Central memory CD8-positive, alpha-beta T cell (primary cell): ENCODE measurements around the gene MORF4L1.
A peak's percentile ranks its signal among the peaks of the same experiment; 100 is the strongest.
"Not testable (repeated sequence)": the region's sequence is repeated elsewhere in the genome, so short reads cannot be mapped to it uniquely, and the experiment has no call there.

Source experiments
- ATAC-seq: fragments of 150-1000 bp; cut with Tn5 transposase; replicated peaks from 2 replicates; pipeline ENCODE4 v1.10.0; 2022; ENCODE audit warnings: mild to moderate bottlenecking, moderate FRiP score, moderate number of reproducible peaks; ENCODE audit not compliant: poor library complexity, severe bottlenecking; ENCODE audit errors: extremely low read depth
- DNase-seq, 2 donors: peaks; one replicate each; pipeline ENCODE4 v3.0.0; 2021; ENCODE audit warnings: low spot score in 2 of 2
- H3K27ac Mint-ChIP-seq: one replicate; pipeline ENCODE4 v1.8.0; 2022; ENCODE audit warnings: low read depth, mild to moderate bottlenecking, moderate library complexity, mixed read lengths
- H3K27me3 Mint-ChIP-seq: one replicate; pipeline ENCODE4 v1.8.0; 2022; ENCODE audit warnings: mixed read lengths
- H3K36me3 Mint-ChIP-seq: one replicate; pipeline ENCODE4 v1.8.0; 2022; ENCODE audit warnings: mild to moderate bottlenecking, moderate library complexity, mixed read lengths; ENCODE audit not compliant: insufficient read depth
- H3K4me1 Mint-ChIP-seq: one replicate; pipeline ENCODE4 v1.8.0; 2022; ENCODE audit warnings: mixed read lengths
- H3K4me3 Mint-ChIP-seq: one replicate; pipeline ENCODE4 v1.8.0; 2022; ENCODE audit warnings: mild to moderate bottlenecking, moderate library complexity, mixed read lengths
- H3K9me3 Mint-ChIP-seq: one replicate; pipeline ENCODE4 v1.8.0; 2022; ENCODE audit warnings: mixed read lengths

MORF4L1 gene

DNA sequence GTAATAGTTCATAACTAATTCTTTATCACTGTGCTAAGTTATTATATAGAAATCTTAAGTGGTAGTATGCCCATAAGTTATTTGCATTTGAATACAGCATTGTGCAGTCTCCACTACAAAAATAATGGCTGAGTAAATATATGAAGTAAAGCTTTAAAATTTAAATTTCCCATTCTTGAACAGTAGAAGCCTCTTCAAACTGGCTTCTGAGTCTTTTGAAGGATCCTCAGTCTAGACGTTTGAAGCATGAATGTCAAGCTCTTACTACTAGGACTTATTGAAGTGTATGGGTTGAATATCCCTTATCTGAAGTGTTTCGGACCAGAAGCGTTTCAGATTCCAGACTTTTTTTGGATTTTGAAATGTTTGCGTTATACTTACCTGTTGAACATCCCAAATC is 16.3 kb downstream of the MORF4L1 start:
- Mint-ChIP-seq H3K27ac (no peak overlapping the region), H3K4me1 (peaks cover 19% of the 10 kb centered on the region), H3K27me3 (no peaks in the 10 kb centered on the region), H3K36me3 (peaks cover 93% of the 10 kb centered on the region), H3K9me3 (no peaks in the 10 kb centered on the region), H3K4me3 (no peak overlapping the region)
- no peak for DNase-seq
- ATAC-seq, result no peak

DNA sequence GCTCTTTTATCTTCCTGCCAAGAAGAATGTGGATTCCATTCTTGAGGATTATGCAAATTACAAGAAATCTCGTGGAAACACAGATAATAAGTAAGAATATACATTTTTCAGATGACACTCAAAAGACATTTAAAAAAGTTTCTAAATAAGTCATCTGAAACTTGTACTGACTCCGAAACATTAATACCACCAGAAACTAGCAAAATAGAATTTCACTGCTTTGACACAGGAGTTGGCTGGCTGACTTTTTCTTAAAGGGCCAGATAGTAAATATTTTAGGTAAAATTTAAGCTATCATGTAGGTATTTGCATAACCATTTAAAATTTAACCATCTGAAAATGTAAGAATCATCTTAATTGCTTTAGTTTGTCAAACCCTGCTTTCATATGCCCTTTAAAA is 20.8 kb downstream of the MORF4L1 start:
- H3K27me3 Mint-ChIP-seq, result no peaks in the 10 kb centered on the region
- H3K9me3 Mint-ChIP-seq, result no peaks in the 10 kb centered on the region
- H3K4me1 Mint-ChIP-seq, result peaks cover 18% of the 10 kb centered on the region
- H3K36me3 Mint-ChIP-seq, result peaks cover 95% of the 10 kb centered on the region
- H3K27ac Mint-ChIP-seq, result no peak overlapping the region
- no peak overlapping the region for H3K4me3 Mint-ChIP-seq
- ATAC-seq (no peak), DNase-seq (no peak)

DNA sequence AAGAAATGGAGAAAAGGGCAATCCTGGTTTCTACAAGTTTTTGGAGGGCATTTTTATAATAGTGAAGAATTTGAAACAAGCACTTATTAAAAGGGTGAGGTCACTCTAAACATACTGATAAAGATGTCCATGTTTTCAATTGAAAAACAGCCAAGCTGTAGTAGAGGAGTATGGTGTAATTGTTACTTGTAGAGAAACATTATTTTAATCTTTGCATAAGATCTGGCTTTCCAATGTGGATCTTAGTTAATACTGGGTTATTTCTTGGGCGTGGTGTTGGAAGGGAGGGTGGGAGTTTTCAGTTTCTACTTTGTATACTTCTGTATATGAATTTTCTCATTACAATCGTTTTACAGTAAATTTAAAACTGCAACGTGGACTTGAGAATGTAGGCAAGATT is 22.8 kb downstream of the MORF4L1 start:
- Mint-ChIP-seq H3K36me3 (peaks cover 96% of the 10 kb centered on the region), H3K27me3 (no peaks in the 10 kb centered on the region), H3K4me1 (peaks cover 18% of the 10 kb centered on the region), H3K27ac (peak overlapping the region; percentile 32), H3K4me3 (no peak overlapping the region), H3K9me3 (no peaks in the 10 kb centered on the region)
- ATAC-seq (no peak), DNase-seq (no peak)

DNA sequence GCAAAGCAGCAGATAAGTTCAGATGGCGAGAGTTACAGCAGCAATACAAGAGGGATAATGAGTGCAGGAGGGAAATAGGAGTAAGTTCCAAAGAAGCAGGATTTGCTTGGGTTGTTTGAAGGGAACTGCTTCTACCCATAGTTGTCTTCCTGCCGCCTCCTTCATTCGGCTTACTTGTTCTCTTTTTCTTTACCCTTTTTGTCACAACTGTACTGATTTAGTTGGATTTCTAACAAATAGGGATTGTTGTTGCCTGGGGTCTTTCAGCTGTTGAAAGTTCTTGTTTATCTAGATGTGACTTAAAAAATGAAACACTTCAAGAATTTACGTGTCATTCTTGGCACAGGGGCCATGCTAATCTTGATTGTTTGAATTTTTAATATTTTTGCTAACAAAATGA is 25.9 kb downstream of the MORF4L1 start:
- Mint-ChIP-seq H3K27me3 (no peaks in the 10 kb centered on the region), H3K27ac (no peak overlapping the region), H3K9me3 (no peaks in the 10 kb centered on the region), H3K4me1 (peaks cover 19% of the 10 kb centered on the region), H3K36me3 (peaks cover 96% of the 10 kb centered on the region), H3K4me3 (peak overlapping the region; percentile 40)
- no peak for ATAC-seq
- no peak for DNase-seq

DNA sequence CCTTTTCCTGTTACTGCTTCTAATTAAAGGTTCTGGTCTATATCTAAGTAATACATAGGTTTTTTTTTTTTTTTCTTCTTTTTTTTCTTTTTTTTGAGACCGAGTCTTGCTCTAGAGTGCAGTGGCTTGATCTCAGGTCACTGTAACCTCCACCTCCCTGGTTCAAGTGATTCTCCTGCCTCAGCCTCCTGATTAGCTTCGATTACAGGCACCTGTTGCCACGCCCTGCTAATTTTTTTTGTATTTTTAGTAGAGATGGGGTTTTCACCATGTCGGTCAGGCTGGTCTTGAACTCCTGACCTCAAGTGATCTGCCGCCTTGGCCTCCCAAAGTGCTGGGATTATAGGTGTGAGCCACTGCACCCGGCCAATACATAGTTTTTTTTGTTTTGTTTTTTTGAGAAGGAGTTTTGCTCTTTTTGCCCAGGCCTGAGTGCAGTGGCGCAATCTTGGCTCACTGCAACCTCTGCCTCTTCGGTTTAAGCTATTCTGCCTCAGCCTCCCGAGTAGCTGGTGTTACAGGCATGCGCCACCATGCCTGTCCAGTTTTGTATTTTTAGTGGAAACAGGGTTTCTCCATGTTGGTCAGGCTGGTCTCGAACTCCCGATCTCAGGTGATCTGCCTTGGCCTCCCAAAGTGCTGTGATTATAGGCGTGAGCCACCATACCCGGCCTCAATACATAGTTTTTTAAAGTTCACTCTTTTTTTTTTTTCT is 28.3 kb downstream of the MORF4L1 start:
- not testable (repeated sequence) for ATAC-seq, H3K9me3 Mint-ChIP-seq, H3K27me3 Mint-ChIP-seq, H3K4me3 Mint-ChIP-seq, DNase-seq
- H3K27ac Mint-ChIP-seq, result peak overlapping the region; percentile 69
- H3K4me1 Mint-ChIP-seq, result peaks cover 12% of the 10 kb centered on the region
- peaks cover 92% of the 10 kb centered on the region for H3K36me3 Mint-ChIP-seq

DNA sequence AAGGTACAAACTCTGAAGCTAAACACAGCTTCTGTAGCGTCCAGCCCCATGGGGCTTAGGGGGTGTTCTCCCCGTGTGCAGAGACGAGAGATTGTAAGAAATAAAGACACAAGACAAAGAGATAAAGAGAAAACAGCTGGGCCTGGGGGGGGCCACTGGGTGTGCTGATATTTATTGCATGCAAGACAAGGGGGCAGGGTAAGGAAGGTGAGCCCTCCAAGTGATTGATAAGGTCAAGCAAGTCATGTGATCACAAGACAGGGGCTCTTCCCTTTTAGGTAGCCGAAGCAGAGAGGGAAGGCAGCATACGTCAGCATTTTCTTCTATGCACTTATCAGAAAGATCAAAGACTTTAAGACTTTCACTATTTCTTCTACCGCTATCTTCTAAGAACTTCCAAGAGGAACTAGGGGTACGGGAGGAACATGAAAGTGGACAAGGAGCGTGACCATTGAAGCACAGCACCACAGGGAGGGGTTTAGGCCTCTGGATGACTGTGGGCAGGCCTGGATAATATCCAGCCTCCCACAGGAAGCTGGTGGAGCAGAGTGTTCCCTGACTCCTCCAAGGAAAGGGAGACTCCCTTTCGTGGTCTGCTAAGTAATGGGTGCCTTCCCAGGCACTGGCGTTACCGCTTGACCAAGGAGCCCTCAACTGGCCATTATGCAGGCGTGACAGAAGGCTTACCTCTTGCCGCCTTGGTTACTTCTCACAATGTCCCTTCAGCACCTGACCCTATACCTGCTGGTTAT is 29.8 kb downstream of the MORF4L1 start:
- peak overlapping the region; percentile 78 for H3K27ac Mint-ChIP-seq
- H3K4me3 Mint-ChIP-seq, result not testable (repeated sequence)

DNA sequence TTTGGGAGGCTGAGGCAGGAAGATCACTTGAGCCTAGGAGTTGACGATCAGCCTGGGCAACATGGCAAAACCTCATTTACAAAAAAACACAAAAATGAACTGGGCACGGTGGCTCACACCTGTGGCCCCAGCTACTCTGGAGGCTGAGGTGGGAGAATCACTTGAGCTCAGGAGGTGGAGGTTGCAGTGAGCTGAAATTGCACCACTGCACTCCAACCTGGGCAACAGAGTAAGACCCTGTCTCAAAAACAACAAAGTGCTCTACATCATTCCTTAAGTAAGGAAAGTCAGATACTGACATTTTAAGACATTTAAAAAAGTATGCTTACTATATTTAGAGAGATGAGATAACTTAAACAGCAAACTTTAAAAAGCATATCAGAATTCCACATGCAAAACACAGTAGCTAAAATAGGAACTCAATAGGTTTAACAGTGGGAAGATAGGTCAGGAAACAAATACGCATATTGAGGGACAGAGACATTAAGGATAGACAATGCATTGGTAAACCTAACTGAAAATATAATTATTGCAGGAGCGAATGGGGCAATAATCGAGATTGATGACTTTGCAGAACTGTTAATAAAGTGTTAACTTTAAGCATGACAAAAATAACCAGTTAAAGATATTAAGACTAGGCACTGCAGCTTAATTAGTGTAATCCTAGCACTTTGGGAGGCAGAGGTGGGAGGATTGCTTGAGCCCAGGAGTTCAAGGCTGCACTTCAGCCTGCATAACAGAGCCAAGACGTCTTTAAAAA is 32.1 kb downstream of the MORF4L1 start:
- DNase-seq (no peak), ATAC-seq (no peak)
- H3K4me3 Mint-ChIP-seq, result no peak overlapping the region
- H3K27ac Mint-ChIP-seq, result peak overlapping the region; percentile 14
- no peaks in the 10 kb centered on the region for H3K9me3 Mint-ChIP-seq
- H3K4me1 Mint-ChIP-seq, result peaks cover 37% of the 10 kb centered on the region
- no peaks in the 10 kb centered on the region for H3K27me3 Mint-ChIP-seq
- peaks cover 79% of the 10 kb centered on the region for H3K36me3 Mint-ChIP-seq

More for the DNA sequence above, 29.8 kb downstream of the MORF4L1 start:
- H3K36me3 Mint-ChIP-seq, result peaks cover 88% of the 10 kb centered on the region
- peaks cover 20% of the 10 kb centered on the region for H3K4me1 Mint-ChIP-seq
- DNase-seq, H3K27me3 Mint-ChIP-seq, ATAC-seq, H3K9me3 Mint-ChIP-seq: not testable (repeated sequence)

DNA sequence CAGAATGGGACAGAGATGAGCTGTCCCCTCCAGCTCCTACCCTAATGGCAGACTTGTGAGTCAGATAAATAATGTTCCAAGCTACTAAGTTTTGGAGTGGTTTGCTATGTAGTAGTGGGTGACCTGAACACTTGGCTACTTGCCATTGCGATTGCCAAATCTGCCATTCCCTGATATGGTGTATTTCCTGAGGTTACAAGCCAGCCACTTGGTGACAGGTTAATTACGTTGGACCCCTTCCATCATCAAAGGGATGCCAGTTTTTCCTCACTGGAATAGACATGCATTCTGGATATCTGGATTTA is 33.6 kb downstream of the MORF4L1 start:
- H3K4me1 Mint-ChIP-seq, result peaks cover 45% of the 10 kb centered on the region
- no peaks in the 10 kb centered on the region for H3K9me3 Mint-ChIP-seq
- no peak for ATAC-seq
- H3K4me3 Mint-ChIP-seq, result no peak overlapping the region
- DNase-seq, result no peak
- H3K36me3 Mint-ChIP-seq, result peaks cover 74% of the 10 kb centered on the region
- no peaks in the 10 kb centered on the region for H3K27me3 Mint-ChIP-seq
- no peak overlapping the region for H3K27ac Mint-ChIP-seq

DNA sequence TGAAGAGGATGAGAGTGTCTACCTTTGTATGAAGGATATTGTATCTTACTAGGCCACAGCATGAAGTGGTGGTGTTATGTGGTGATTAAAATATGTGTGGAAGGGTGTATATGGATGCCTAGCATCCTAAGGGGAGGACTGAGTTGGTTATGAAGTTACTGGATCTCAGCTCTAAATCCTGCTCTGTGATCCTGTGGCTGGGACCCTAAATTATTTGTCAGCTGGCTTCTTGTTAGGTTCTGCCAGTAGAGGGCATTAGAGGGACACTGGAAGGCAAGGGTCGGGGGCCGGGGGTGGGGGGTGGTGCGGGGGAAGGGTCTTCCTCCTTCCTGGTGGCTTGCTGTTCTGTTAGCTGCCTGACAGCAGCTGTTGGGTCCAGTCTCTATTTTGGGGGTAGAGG is 34.9 kb downstream of the MORF4L1 start:
- H3K27me3 Mint-ChIP-seq, result no peaks in the 10 kb centered on the region
- H3K27ac Mint-ChIP-seq, result peak overlapping the region; percentile 17
- H3K36me3 Mint-ChIP-seq, result peaks cover 63% of the 10 kb centered on the region

DNA sequence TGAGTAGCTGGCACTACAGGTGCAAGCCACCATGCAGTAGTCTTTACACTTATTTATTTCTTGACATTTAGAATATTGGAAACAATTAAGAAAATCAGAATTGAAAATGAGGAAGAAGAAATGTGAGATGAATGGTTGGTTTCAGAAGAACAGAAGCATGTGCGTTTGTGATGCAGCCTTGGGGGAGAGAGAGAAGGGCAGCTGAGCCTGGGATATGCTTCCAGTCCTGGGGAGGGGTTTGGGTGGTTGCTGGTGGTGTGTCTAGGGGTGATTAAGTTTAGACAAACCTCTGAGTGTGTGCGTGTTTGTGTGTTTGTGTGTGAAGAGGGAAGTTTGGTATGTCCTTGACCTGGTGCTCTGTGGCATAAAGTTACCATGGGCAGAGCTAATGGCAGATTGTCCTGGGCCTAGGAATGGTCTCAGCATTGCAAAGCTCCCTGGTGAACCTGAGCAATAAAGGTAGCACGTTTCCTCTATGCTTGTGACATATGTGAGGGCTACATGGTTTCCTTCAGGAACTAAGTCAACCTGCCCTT is 36.5 kb downstream of the MORF4L1 start:
- Mint-ChIP-seq H3K27ac (peak overlapping the region; percentile 7), H3K9me3 (no peaks in the 10 kb centered on the region), H3K4me3 (no peak overlapping the region), H3K36me3 (peaks cover 58% of the 10 kb centered on the region), H3K4me1 (peaks cover 44% of the 10 kb centered on the region), H3K27me3 (no peaks in the 10 kb centered on the region)
- ATAC-seq, result no peak
- DNase-seq, result no peak

More for the DNA sequence above, 34.9 kb downstream of the MORF4L1 start:
- Mint-ChIP-seq H3K4me3 (no peak overlapping the region), H3K4me1 (peaks cover 44% of the 10 kb centered on the region), H3K9me3 (no peaks in the 10 kb centered on the region)
- no peak for ATAC-seq
- DNase-seq, result no peak

DNA sequence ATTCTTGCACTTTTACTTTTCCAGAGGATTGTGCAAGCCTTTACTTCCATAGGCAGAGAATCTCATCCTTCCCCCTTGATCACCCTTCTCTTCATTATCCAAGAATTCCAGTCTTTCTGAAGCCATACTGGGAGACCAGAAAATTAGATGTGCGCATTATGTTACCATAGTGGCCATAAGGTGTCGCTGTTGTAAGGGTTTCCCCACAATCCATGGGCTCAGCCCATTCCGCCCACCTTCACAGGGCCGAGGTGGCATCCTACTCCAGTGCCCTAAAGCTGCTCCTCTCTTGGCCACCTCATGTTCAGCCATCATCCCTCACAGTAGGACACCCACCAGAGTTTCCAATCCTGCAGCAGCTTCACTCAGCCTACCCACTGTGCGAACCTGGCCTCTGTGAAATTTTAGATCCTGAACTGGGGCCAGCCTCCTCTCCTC is 37.1 kb downstream of the MORF4L1 start:
- H3K36me3 Mint-ChIP-seq, result peaks cover 52% of the 10 kb centered on the region
- no peak overlapping the region for H3K4me3 Mint-ChIP-seq
- DNase-seq (no peak), ATAC-seq (no peak)
- H3K9me3 Mint-ChIP-seq, result no peaks in the 10 kb centered on the region
- H3K4me1 Mint-ChIP-seq, result peaks cover 43% of the 10 kb centered on the region
- H3K27ac Mint-ChIP-seq, result peak overlapping the region; percentile 38
- no peaks in the 10 kb centered on the region for H3K27me3 Mint-ChIP-seq

DNA sequence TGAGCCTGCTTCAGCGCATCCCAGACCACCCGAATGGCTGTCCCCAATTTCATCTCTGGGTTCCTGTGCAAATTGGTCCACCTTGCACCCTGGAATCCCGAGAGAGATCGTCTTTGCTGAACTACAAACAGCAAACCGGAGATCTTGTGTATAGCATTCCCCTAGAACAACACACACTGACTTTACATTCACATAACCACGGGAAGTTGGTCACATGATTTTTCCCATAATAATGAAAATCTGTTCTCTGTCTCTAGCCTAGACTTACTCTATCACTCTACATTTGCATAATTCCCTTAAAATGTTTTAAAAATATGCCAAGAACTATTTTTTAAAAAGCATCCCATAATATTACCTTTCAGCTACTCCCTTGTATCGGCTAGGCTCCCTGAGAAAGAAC is 37.6 kb downstream of the MORF4L1 start:
- no peak for ATAC-seq
- DNase-seq, result no peak
- Mint-ChIP-seq H3K4me3 (no peak overlapping the region), H3K27ac (peak overlapping the region; percentile 38), H3K9me3 (no peaks in the 10 kb centered on the region), H3K4me1 (peaks cover 43% of the 10 kb centered on the region), H3K36me3 (peaks cover 49% of the 10 kb centered on the region), H3K27me3 (no peaks in the 10 kb centered on the region)
